GM12801 (cell line): ENCODE data around the gene LPIN3.

Experiments
- CTCF ChIP-seq: IDR thresholded peaks from one replicate; pipeline ENCODE4 v1.5.1; 2011; ENCODE audit warnings: control low read depth; ENCODE audit not compliant: insufficient read length; ENCODE audit errors: extremely low read depth

The LPIN3 gene

GRCh38 chr20:41406353-41406752 is 65.7 kb downstream of the LPIN3 start:
- TF ChIP-seq CTCF = no peak

GRCh38 chr20:41406896-41407444 is 66.3 kb downstream of the LPIN3 start:
- no peak for TF ChIP-seq CTCF

GRCh38 chr20:41407607-41408006 is 67.0 kb downstream of the LPIN3 start:
- TF ChIP-seq CTCF = no peak

- TF ChIP-seq CTCF = no peak
Measured at GRCh38 chr20:41408156-41408794, 67.7 kb downstream of the LPIN3 start.

DNA sequence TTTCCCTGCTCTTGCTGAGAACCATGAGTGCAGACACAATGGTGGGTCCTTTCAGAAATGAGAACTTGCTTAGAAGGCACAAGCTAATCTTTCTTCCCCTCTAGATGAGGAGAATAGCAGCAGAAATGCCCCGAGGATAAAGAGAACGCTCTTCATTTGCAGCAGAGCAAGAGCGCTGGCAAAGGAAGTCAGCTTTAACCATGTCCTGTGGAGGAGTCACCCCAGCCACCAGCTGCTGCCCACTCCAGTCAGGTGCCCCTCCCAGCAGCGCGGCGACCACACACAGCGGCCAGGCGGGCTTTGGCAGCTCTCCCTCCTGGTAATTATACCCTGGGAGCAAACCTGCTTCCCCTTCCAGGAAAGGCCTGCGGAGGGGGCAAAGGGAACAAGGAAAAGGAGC is 68.4 kb downstream of the LPIN3 start:
- no peak for TF ChIP-seq CTCF
